ENCODE results near the gene KIF26A.

DNA sequence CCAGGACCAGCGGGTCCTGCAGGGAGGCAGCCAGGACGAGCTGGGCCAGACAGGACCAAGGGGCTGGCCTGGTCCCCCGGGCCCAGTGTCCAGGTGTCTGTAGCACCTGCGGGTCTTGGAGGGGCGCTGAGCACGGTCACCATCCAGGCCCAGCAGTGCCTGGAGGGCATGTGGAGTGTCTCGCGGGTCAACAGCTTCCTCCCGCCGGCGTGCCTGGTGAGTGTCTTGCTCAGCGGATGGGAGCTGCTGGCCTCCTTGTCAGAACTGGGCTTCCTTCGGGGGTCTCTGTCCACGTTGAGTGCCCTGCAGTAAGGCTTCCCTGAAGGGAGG, 13.8 kb downstream of the KIF26A start:
- TF ChIP-seq ZNF777 (CRISPR knock-in tag; IDR thresholded peaks at IDR 0.05) (no peak), MXI1 (IDR thresholded peaks at IDR 0.05; ENCODE audit: borderline replicate concordance, low read depth, low read length) (no peak), ZNF816 (CRISPR knock-in tag; IDR thresholded peaks at IDR 0.05; ENCODE audit: borderline replicate concordance) (no peak), NCOR1 (IDR thresholded peaks at IDR 0.05; ENCODE audit: borderline replicate concordance, low read length) (no peak), FOXA1 (IDR thresholded peaks at IDR 0.05) (no peak), FOXA1 (CRISPR knock-in tag; IDR thresholded peaks at IDR 0.05) (no peak), ZNF367 (CRISPR knock-in tag; IDR thresholded peaks at IDR 0.05; ENCODE audit: borderline replicate concordance) (no peak), NFKBIZ (CRISPR knock-in tag; IDR thresholded peaks at IDR 0.05) (no peak), SKI (IDR thresholded peaks at IDR 0.05; ENCODE audit: partially characterized antibody) (no peak)
- TF ChIP-seq, protein P1, sequence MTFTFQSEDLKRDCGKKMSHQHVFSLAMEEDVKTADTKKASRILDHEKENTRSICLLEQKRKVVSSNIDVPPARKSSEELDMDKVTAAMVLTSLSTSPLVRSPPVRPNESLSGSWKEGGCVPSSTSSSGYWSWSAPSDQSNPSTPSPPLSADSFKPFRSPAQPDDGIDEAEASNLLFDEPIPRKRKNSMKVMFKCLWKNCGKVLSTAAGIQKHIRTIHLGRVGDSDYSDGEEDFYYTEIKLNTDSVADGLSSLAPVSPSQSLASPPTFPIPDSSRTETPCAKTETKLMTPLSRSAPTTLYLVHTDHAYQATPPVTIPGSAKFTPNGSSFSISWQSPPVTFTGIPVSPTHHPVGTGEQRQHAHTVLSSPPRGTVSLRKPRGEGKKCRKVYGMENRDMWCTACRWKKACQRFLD (CRISPR knock-in tag; IDR thresholded peaks at IDR 0.05; ENCODE audit: borderline replicate concordance), result no peak
- TF ChIP-seq, protein P2, sequence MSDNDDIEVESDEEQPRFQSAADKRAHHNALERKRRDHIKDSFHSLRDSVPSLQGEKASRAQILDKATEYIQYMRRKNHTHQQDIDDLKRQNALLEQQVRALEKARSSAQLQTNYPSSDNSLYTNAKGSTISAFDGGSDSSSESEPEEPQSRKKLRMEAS (IDR thresholded peaks at IDR 0.05), result no peak
- TF ChIP-seq, protein P3, sequence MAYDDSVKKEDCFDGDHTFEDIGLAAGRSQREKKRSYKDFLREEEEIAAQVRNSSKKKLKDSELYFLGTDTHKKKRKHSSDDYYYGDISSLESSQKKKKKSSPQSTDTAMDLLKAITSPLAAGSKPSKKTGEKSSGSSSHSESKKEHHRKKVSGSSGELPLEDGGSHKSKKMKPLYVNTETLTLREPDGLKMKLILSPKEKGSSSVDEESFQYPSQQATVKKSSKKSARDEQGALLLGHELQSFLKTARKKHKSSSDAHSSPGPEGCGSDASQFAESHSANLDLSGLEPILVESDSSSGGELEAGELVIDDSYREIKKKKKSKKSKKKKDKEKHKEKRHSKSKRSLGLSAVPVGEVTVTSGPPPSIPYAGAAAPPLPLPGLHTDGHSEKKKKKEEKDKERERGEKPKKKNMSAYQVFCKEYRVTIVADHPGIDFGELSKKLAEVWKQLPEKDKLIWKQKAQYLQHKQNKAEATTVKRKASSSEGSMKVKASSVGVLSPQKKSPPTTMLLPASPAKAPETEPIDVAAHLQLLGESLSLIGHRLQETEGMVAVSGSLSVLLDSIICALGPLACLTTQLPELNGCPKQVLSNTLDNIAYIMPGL (CRISPR knock-in tag; IDR thresholded peaks at IDR 0.05; ENCODE audit: borderline replicate concordance in 1 of 2, low read depth in 1 of 2), result no peak

Measured in HepG2 (cell line).